Panc1 (cell line): Measurements from ENCODE around the gene SDF2L1. TPM values are rescaled to one million over a fixed set of nuclear protein-coding genes. Genes with fewer than 3 reads are reported as not detected.

Experiments
- ATAC-seq: fragments of 200-7000 bp; cut with Tn5 transposase; 2 replicates; pipeline ENCODE4 v1.9.1; 2020; ENCODE audit warnings: mild to moderate bottlenecking, moderate library complexity
- BruUV-seq: library from RNA; stranded (reverse); fragments of 400-500 nt; replicated peaks from 2 replicates; lab custom pipeline; 2021; lab: Mats Ljungman, UMichigan
- CTCF ChIA-PET: fragments of 300-600 bp; sonication (Branson Sonifier 250); formaldehyde crosslinking; loops from one replicate; lab custom pipeline; 2022; ENCODE audit warnings: antibody characterized with exemption; lab: Charles Lee
- POLR2A ChIA-PET: fragments of 300-600 bp; sonication (Branson Sonifier 250); formaldehyde crosslinking; loops from one replicate; lab custom pipeline; 2022; ENCODE audit warnings: antibody characterized with exemption; lab: Charles Lee
- DNase-seq: peaks from one replicate; pipeline ENCODE4 v3.0.0-alpha.2; 2010; ENCODE audit warnings: low read depth, low spot score
- H3K27ac ChIP-seq: 2 replicates; pipeline ENCODE4 v1.5.1; 2011; ENCODE audit warnings: mild to moderate bottlenecking, low read length, inconsistent platforms
- H3K27me3 ChIP-seq: fragments of 200-500 bp; sonication (Bioruptor generic); 2 replicates; pipeline ENCODE4 v1.6.0; 2014; ENCODE audit warnings: low read length, inconsistent platforms; ENCODE audit not compliant: control insufficient read depth, insufficient read depth
- H3K36me3 ChIP-seq: fragments of 200-500 bp; sonication (Bioruptor generic); 2 replicates; pipeline ENCODE4 v1.5.1; 2014; ENCODE audit warnings: inconsistent platforms, mild to moderate bottlenecking, low read length, moderate library complexity; ENCODE audit not compliant: control insufficient read depth, insufficient read depth
- H3K4me1 ChIP-seq: 2 replicates; pipeline ENCODE4 v1.5.1; 2011; ENCODE audit warnings: inconsistent platforms, mild to moderate bottlenecking, low read length, moderate library complexity; ENCODE audit not compliant: control insufficient read depth, insufficient read depth
- H3K4me3 ChIP-seq, 2 experiments: 2 replicates each; pipeline ENCODE4 v1.5.1; 2011 to 2012; ENCODE audit warnings: low read depth in 2 of 2, low read length in 2 of 2, mild to moderate bottlenecking in 2 of 2, inconsistent platforms in 1 of 2, moderate library complexity in 1 of 2
- H3K9me3 ChIP-seq: fragments of 200-500 bp; sonication (Bioruptor generic); 2 replicates; pipeline ENCODE4 v1.5.1; 2014; ENCODE audit warnings: low read depth, mild to moderate bottlenecking, inconsistent platforms, low read length, moderate library complexity; ENCODE audit not compliant: control insufficient read depth, insufficient read depth
- CTCF ChIP-seq: fragments of 450-650 bp; IDR thresholded peaks from 2 replicates; pipeline ENCODE4 v1.5.1; 2017; ENCODE audit warnings: mild to moderate bottlenecking
- POLR2AphosphoS5 ChIP-seq: IDR thresholded peaks from 2 replicates; pipeline ENCODE4 v1.6.1; 2012; ENCODE audit warnings: mild to moderate bottlenecking, low read depth, low read length, moderate library complexity
- SIN3A ChIP-seq: IDR thresholded peaks from 2 replicates; pipeline ENCODE4 v1.6.1; 2012; ENCODE audit warnings: low read depth, mild to moderate bottlenecking, low read length, moderate library complexity, borderline replicate concordance; ENCODE audit not compliant: insufficient read depth
- TCF7L2 ChIP-seq: IDR thresholded peaks from 2 replicates; pipeline ENCODE4 v1.6.1; 2011; ENCODE audit warnings: mild to moderate bottlenecking, low read depth, low read length, inconsistent platforms
- in situ Hi-C: cut with HindIII; loops from 2 replicates; pipeline ENCODE4 v1.10.0; 2016; ENCODE audit warnings: low sequenced_read_pairs, low pct_unique_long_range_greater_than_20kb
- intact Hi-C: fragments of 100-400 bp; cut with micrococcal nuclease; formaldehyde crosslinking; loops from one replicate; pipeline ENCODE4 v1.10.0; 2022; ENCODE audit not compliant: unreplicated experiment
- total RNA-seq: library from RNA; stranded (reverse); gene quantifications from one replicate; pipeline ENCODE4 v1.2.1, GENCODE V29; 2021; ENCODE audit not compliant: unreplicated experiment
- TF ChIP-seq, protein P1 (sequence below), 2 experiments: IDR thresholded peaks; 2 replicates each; pipeline ENCODE4 v1.6.1; 2011 to 2012; ENCODE audit warnings: low read depth in 2 of 2, control low read depth in 1 of 2, low read length in 1 of 2, mild to moderate bottlenecking in 1 of 2, moderate library complexity in 1 of 2; ENCODE audit not compliant: insufficient read depth in 1 of 2

SDF2L1 gene
- total RNA-seq, 1 experiment from 2014 or later, result 66.0 TPM

DNA sequence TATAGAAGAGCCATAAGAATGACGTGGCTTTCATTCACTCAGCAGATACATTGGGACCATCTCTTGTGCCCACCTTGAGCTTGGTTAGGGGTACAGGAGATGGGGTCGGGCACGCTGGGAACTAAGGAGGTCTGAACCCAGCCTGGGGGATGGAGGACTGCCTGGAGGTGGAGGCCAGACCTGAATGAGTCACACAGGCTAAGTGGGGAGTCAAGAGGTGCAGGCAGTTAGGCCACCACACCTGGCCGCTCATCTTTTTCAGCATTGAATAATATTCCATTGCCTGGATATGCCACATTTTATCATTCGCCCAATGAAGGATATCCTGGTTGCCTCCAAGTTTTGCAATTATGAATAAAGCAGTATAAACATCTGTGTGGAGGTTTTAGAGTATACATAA, 19.9 kb downstream of the SDF2L1 start:
- H3K4me3 ChIP-seq, result no peak overlapping the region
- ATAC-seq, result no peak
- TF ChIP-seq, protein P1, sequence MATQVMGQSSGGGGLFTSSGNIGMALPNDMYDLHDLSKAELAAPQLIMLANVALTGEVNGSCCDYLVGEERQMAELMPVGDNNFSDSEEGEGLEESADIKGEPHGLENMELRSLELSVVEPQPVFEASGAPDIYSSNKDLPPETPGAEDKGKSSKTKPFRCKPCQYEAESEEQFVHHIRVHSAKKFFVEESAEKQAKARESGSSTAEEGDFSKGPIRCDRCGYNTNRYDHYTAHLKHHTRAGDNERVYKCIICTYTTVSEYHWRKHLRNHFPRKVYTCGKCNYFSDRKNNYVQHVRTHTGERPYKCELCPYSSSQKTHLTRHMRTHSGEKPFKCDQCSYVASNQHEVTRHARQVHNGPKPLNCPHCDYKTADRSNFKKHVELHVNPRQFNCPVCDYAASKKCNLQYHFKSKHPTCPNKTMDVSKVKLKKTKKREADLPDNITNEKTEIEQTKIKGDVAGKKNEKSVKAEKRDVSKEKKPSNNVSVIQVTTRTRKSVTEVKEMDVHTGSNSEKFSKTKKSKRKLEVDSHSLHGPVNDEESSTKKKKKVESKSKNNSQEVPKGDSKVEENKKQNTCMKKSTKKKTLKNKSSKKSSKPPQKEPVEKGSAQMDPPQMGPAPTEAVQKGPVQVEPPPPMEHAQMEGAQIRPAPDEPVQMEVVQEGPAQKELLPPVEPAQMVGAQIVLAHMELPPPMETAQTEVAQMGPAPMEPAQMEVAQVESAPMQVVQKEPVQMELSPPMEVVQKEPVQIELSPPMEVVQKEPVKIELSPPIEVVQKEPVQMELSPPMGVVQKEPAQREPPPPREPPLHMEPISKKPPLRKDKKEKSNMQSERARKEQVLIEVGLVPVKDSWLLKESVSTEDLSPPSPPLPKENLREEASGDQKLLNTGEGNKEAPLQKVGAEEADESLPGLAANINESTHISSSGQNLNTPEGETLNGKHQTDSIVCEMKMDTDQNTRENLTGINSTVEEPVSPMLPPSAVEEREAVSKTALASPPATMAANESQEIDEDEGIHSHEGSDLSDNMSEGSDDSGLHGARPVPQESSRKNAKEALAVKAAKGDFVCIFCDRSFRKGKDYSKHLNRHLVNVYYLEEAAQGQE (IDR thresholded peaks at IDR 0.05; ENCODE audit: insufficient read depth in 1 of 2, low read depth in 2 of 2, low read length in 1 of 2), result no peak
- no peak for TF ChIP-seq CTCF
- no peak for TF ChIP-seq POLR2AphosphoS5
- no peak for TF ChIP-seq TCF7L2
- no peak for TF ChIP-seq SIN3A
- no peaks in the 10 kb centered on the region for H3K9me3 ChIP-seq
- BruUV-seq, result no TSS peak
- H3K4me1 ChIP-seq, result no peaks in the 10 kb centered on the region; the same call in none of the 2 replicates
- ChIA-PET POLR2A (no interaction called here), CTCF (no interaction called here)
- DNase-seq, result no peak
- H3K36me3 ChIP-seq, result no peaks in the 10 kb centered on the region
- in situ Hi-C loops (no loop called here), intact Hi-C loops (no loop called here)
- no peak overlapping the region for H3K27ac ChIP-seq
- H3K27me3 ChIP-seq, result no peaks in the 10 kb centered on the region

- H3K27ac ChIP-seq, result no peak overlapping the region
- no peak for TF ChIP-seq POLR2AphosphoS5
- no peak for TF ChIP-seq CTCF
- TF ChIP-seq, protein P1 (IDR thresholded peaks at IDR 0.05; ENCODE audit: insufficient read depth in 1 of 2, low read depth in 2 of 2, low read length in 1 of 2), result no peak
- no peak for TF ChIP-seq SIN3A
- TF ChIP-seq TCF7L2, result no peak
- intact Hi-C loops, result no loop called here
- CTCF ChIA-PET, result no interaction called here
- in situ Hi-C loops, result no loop called here
- H3K4me1 ChIP-seq, result no peaks in the 10 kb centered on the region
- H3K36me3 ChIP-seq, result no peaks in the 10 kb centered on the region
- no peaks in the 10 kb centered on the region for H3K27me3 ChIP-seq
- ATAC-seq (no peak), DNase-seq (no peak)
- POLR2A ChIA-PET, result no interaction called here
- H3K4me3 ChIP-seq, result no peak overlapping the region
- H3K9me3 ChIP-seq, result no peaks in the 10 kb centered on the region
- no TSS peak for BruUV-seq
Observed at GRCh38 chr22:21663738-21664137, 21.6 kb downstream of the SDF2L1 start.
